Fibroblast of lung (primary cell): ENCODE results near the gene EIF4A3. TPM values are rescaled to one million over a fixed set of nuclear protein-coding genes. Genes with fewer than 3 reads are reported as not detected.

Experiments
- DNase-seq, 2 donors: peaks; one replicate each; pipeline versions ENCODE4 v3.0.0 to v3.0.0-alpha.2; 2010; ENCODE audit warnings: low read depth in 2 of 2
- H2AFZ ChIP-seq: 2 replicates; pipeline ENCODE4 v1.5.1; 2012; ENCODE audit warnings: low read length, control low read depth, inconsistent platforms
- H3K27ac ChIP-seq: 2 replicates; pipeline ENCODE4 v1.5.1; 2011; ENCODE audit warnings: low read length, control low read depth; ENCODE audit not compliant: insufficient read depth
- H3K27me3 ChIP-seq: 2 replicates; pipeline ENCODE4 v1.5.1; 2011; ENCODE audit warnings: mild to moderate bottlenecking, low read length; ENCODE audit not compliant: control insufficient read depth, insufficient read depth
- H3K36me3 ChIP-seq: 2 replicates; pipeline ENCODE4 v1.5.1; 2011; ENCODE audit warnings: low read length; ENCODE audit not compliant: control insufficient read depth, insufficient read depth
- H3K4me1 ChIP-seq: 2 replicates; pipeline ENCODE4 v1.5.1; 2011; ENCODE audit warnings: low read length; ENCODE audit not compliant: control insufficient read depth, insufficient read depth; ENCODE audit errors: extremely low read depth
- H3K4me2 ChIP-seq: 2 replicates; pipeline ENCODE4 v1.5.1; 2011; ENCODE audit warnings: low read length, control low read depth; ENCODE audit not compliant: insufficient read depth; ENCODE audit errors: extremely low read depth
- H3K4me3 ChIP-seq, 4 experiments: fragments of 200-600 bp in 1 of 4; sonication (generic) in 1 of 4; replicated peaks in 1 of 4; 2 replicates each; pipeline ENCODE4 v1.5.1; 2011 to 2016; ENCODE audit warnings: low read length in 4 of 4, low read depth in 3 of 4, mild to moderate bottlenecking in 3 of 4, control low read depth in 2 of 4, inconsistent platforms in 1 of 4, mixed read lengths in 1 of 4; ENCODE audit not compliant: insufficient read depth in 1 of 4; ENCODE audit errors: control extremely low read depth in 1 of 4
- H3K79me2 ChIP-seq: 2 replicates; pipeline ENCODE4 v1.5.1; 2012; ENCODE audit warnings: mild to moderate bottlenecking, low read length, inconsistent platforms; ENCODE audit not compliant: control insufficient read depth, insufficient read depth
- H3K9ac ChIP-seq: 2 replicates; pipeline ENCODE4 v1.5.1; 2011; ENCODE audit warnings: mild to moderate bottlenecking, low read length, control low read depth; ENCODE audit not compliant: insufficient read depth
- H3K9me3 ChIP-seq: 2 replicates; pipeline ENCODE4 v1.5.1; 2012; ENCODE audit warnings: low read depth, low read length; ENCODE audit not compliant: control insufficient read depth, insufficient read depth
- H4K20me1 ChIP-seq: 2 replicates; pipeline ENCODE4 v1.5.1; 2011; ENCODE audit warnings: low read length; ENCODE audit not compliant: control insufficient read depth, insufficient read depth; ENCODE audit errors: extremely low read depth
- CTCF ChIP-seq, 2 donors: IDR thresholded peaks in 1 of 2; conservative IDR thresholded peaks in 1 of 2; 1 replicate in 1 of 2; 2 replicates in 1 of 2; pipeline ENCODE4 v1.5.1; 2011 to 2012; ENCODE audit warnings: low read length in 2 of 2, control low read depth in 1 of 2, inconsistent platforms in 1 of 2, low read depth in 1 of 2, mild to moderate bottlenecking in 1 of 2
- EZH2 ChIP-seq: IDR thresholded peaks from 2 replicates; pipeline ENCODE4 v1.5.1; 2012; ENCODE audit warnings: low read length, control low read depth, mild to moderate bottlenecking; ENCODE audit errors: missing control alignments
- polyA plus RNA-seq, 2 donors: library from polyadenylated mRNA; depleted of rRNA in 1 of 2; stranded (reverse) in 1 of 2; unstranded in 1 of 2; fragments of >200 nt; gene quantifications; 2 replicates each; pipeline ENCODE4 v1.2.1, GENCODE V29; 2011 to 2012; ENCODE audit warnings: missing spikeins in 1 of 2
- total RNA-seq: library from RNA; depleted of rRNA; stranded (reverse); fragments of >200 nt; gene quantifications from 2 replicates; pipeline ENCODE4 v1.2.1, GENCODE V29; 2014

EIF4A3 gene
- total and polyA plus RNA-seq, 2 donors (not counting 1 experiment from before 2014, with no cell fraction given) = 73.2 to 110 TPM

DNA sequence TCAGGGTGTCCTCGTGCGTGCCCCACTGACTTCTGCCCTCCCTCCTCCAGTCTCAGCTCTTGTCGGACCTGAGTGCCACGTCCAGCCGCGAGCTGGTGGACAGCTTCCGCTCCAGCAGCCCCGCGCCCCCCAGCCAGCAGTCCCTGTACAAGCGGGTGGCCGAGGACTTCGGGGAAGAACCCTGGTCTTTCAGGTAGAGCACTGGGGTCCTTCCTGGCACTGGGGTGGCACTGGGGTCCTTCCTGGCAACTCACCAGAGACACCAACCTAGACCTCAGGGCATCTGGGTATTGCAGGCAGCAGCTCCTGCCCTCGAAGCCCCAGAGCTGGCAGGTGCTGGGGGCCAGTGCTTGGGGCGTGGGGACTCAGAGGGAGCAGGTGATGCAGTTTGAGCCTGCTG lies 48.2 kb upstream of the EIF4A3 start:
- Histone ChIP-seq H4K20me1 (no peaks in the 10 kb centered on the region), H3K79me2 (no peaks in the 10 kb centered on the region), H3K27ac (no peak overlapping the region), H3K9ac (no peak overlapping the region), H3K36me3 (no peaks in the 10 kb centered on the region), H3K4me3 (no peak overlapping the region), H3K27me3 (no peaks in the 10 kb centered on the region), H2AFZ (no peak overlapping the region), H3K4me1 (no peaks in the 10 kb centered on the region), H3K9me3 (no peaks in the 10 kb centered on the region), H3K4me2 (no peak overlapping the region)
- DNase-seq = no peak
- TF ChIP-seq CTCF (conservative IDR thresholded peaks at IDR 0.05 in 1 of 2, IDR thresholded peaks at IDR 0.05 in 1 of 2; ENCODE audit: low read depth in 1 of 2, low read length in 2 of 2) = no peak
- TF ChIP-seq EZH2 = no peak

DNA sequence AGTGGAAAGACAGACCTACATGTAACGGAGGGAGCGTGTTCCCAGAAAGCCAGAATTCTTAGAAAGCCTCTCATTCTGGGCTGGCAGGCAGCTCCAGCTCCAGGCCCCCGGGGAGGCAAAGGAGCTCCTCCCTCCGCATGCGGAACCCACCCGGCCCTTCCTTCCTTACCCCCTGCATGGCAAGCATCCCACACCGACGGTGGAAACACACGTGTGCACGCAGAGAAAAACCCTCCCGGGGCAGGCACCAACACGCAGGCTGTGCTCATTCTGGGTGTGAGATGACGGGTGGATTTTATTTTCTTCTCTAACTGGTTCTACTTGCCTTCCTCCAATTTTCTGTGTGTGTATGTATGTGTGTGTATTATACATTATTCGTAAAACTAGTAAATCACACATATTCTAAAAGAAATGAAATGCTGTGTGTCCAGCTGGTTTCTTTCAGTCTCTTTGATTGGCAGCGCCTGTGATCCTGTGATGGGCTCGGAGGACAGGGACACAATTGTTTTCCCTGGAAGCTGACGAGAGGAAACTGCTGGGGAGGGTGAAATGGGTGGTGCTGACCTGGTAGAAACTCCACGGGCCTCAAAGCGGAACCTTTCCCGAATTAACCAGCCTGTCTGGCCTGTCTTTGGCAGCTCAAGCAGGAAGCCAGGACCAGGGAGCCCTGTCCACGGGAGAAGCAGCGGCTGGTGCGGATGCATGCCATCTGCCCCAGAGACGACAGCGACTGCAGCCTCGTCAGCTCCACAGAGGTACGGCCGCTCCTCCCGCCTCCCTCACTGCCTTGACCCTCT lies 45.1 kb upstream of the EIF4A3 start:
- no peak for DNase-seq
- H3K27me3 ChIP-seq = no peaks in the 10 kb centered on the region
- H2AFZ ChIP-seq = no peak overlapping the region
- TF ChIP-seq CTCF (conservative IDR thresholded peaks at IDR 0.05 in 1 of 2, IDR thresholded peaks at IDR 0.05 in 1 of 2; ENCODE audit: low read depth in 1 of 2, low read length in 2 of 2) (no peak), EZH2 (no peak)
- no peaks in the 10 kb centered on the region for H3K79me2 ChIP-seq
- H3K4me3 ChIP-seq = no peak overlapping the region
- H3K9me3 ChIP-seq = no peaks in the 10 kb centered on the region
- no peaks in the 10 kb centered on the region for H3K36me3 ChIP-seq
- no peak overlapping the region for H3K4me2 ChIP-seq
- H3K4me1 ChIP-seq = no peaks in the 10 kb centered on the region
- no peak overlapping the region for H3K27ac ChIP-seq
- H4K20me1 ChIP-seq = no peaks in the 10 kb centered on the region
- H3K9ac ChIP-seq = no peak overlapping the region

DNA sequence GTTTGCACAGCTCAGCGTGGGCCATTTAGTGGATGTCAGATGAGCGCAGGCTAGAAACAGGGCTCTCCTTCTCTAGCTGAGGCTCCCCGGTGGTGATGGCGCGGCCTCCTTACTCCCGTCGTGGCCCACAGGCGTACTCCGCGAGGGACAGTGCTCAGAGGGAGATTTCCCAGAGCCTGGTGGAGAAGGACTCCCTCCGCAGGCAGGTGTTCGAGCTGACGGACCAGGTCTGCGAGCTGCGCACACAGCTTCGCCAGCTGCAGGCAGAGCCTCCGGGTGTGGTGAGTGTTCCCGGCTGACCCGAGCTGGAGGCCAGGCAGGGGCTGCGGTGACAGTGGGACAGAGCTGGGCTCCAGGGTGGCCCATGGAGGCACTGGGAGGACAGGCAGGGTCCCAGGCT lies 44.3 kb upstream of the EIF4A3 start:
- Histone ChIP-seq H3K4me1 (no peaks in the 10 kb centered on the region), H4K20me1 (no peaks in the 10 kb centered on the region), H2AFZ (no peak overlapping the region), H3K9me3 (no peaks in the 10 kb centered on the region), H3K36me3 (no peaks in the 10 kb centered on the region), H3K27ac (no peak overlapping the region), H3K79me2 (no peaks in the 10 kb centered on the region), H3K4me2 (no peak overlapping the region), H3K9ac (no peak overlapping the region), H3K4me3 (no peak overlapping the region), H3K27me3 (no peaks in the 10 kb centered on the region)
- TF ChIP-seq CTCF (conservative IDR thresholded peaks at IDR 0.05 in 1 of 2, IDR thresholded peaks at IDR 0.05 in 1 of 2; ENCODE audit: low read depth in 1 of 2, low read length in 2 of 2) (no peak), EZH2 (no peak)
- DNase-seq = no peak
